HepG2 (cell line): ENCODE measurements around the gene MTHFD2. TPM values are rescaled to one million over a fixed set of nuclear protein-coding genes. Genes with fewer than 3 reads are reported as not detected.

Experiments
- ATAC-seq: fragments of 200-7000 bp; cut with Tn5 transposase; 3 replicates; pipeline ENCODE4 v1.9.1; 2020; ENCODE audit warnings: mild to moderate bottlenecking, moderate library complexity
- BruUV-seq: library from RNA; stranded (reverse); fragments of 400-500 nt; replicated peaks from 2 replicates; lab custom pipeline; 2021; lab: Mats Ljungman, UMichigan
- CTCF ChIA-PET: fragments of 300-600 bp; formaldehyde crosslinking; extraction: SDS; loops from one replicate; lab custom pipeline; 2021; ENCODE audit warnings: low total read pairs, inconsistent platforms, low intra/inter-chr PET ratio; lab: Yijun Ruan, JAX
- POLR2A ChIA-PET: fragments of 350-600 bp; sonication (Branson Sonifier 250); formaldehyde crosslinking; loops from one replicate; lab custom pipeline; 2020; ENCODE audit warnings: antibody characterized with exemption, inconsistent platforms; lab: Yijun Ruan, JAX
- DNase-seq: peaks from one replicate; pipeline ENCODE4 v3.0.0-alpha.2; 2015; ENCODE audit warnings: low spot score
- FAIRE-seq: peaks from 3 replicates; lab custom pipeline; 2011; peaks lifted over from hg19 to GRCh38; lab: Jason Lieb, UNC
- H2AFZ ChIP-seq: one replicate; pipeline ENCODE4 v1.6.1; 2011; ENCODE audit warnings: low read length, inconsistent platforms
- H3K27ac ChIP-seq: fragments of 300-600 bp; 3 replicates; pipeline ENCODE4 v1.8.0; 2011; ENCODE audit warnings: mixed run types, mild to moderate bottlenecking, mixed read lengths, low read length, inconsistent platforms; ENCODE audit not compliant: insufficient read depth; ENCODE audit errors: extremely low read length
- H3K27me3 ChIP-seq, 2 experiments: fragments of 200-600 bp in 1 of 2; 2 replicates in 1 of 2; 3 replicates in 1 of 2; pipeline versions ENCODE4 v1.6.0 to v1.8.0; 2011; ENCODE audit warnings: low read length in 2 of 2, mild to moderate bottlenecking in 2 of 2, moderate library complexity in 2 of 2, inconsistent platforms in 1 of 2; ENCODE audit not compliant: insufficient read depth in 2 of 2, control insufficient read depth in 1 of 2
- H3K36me3 ChIP-seq, 2 experiments: fragments of 200-600 bp in 1 of 2; replicated peaks in 1 of 2; 2 replicates in 1 of 2; 3 replicates in 1 of 2; pipeline versions ENCODE4 v1.5.1 to v1.8.0; 2011; ENCODE audit warnings: low read length in 2 of 2, inconsistent platforms in 1 of 2; ENCODE audit not compliant: insufficient read depth in 2 of 2, control insufficient read depth in 1 of 2
- H3K4me1 ChIP-seq: 2 replicates; pipeline ENCODE4 v1.5.1; 2012; ENCODE audit warnings: low read length, inconsistent platforms; ENCODE audit not compliant: insufficient read depth
- H3K4me2 ChIP-seq: 2 replicates; pipeline ENCODE4 v1.6.0; 2011; ENCODE audit warnings: low read depth, low read length, inconsistent platforms
- H3K4me3 ChIP-seq, 3 experiments: fragments of 200-600 bp in 1 of 3; sonication (generic), shearing (Covaris generic) in 1 of 3; replicated peaks in 1 of 3; 2 replicates each; pipeline ENCODE4 v1.5.1; 2011 to 2016; ENCODE audit warnings: low read length in 3 of 3, inconsistent platforms in 2 of 3, low read depth in 2 of 3, mild to moderate bottlenecking in 2 of 3, control low read depth in 1 of 3, mixed read lengths in 1 of 3; ENCODE audit not compliant: insufficient read depth in 1 of 3
- H3K79me2 ChIP-seq: one replicate; pipeline ENCODE4 v1.6.1; 2011; ENCODE audit warnings: low read length, inconsistent platforms; ENCODE audit not compliant: insufficient read depth
- H3K9ac ChIP-seq: 2 replicates; pipeline ENCODE4 v1.6.0; 2011; ENCODE audit warnings: mild to moderate bottlenecking, low read depth, low read length, inconsistent platforms; ENCODE audit not compliant: insufficient read depth
- H3K9me3 ChIP-seq: 2 replicates; pipeline ENCODE4 v1.5.1; 2012; ENCODE audit warnings: mild to moderate bottlenecking, low read length
- H4K20me1 ChIP-seq: 2 replicates; pipeline ENCODE4 v1.6.0; 2011; ENCODE audit warnings: inconsistent platforms, mild to moderate bottlenecking, low read length, moderate library complexity; ENCODE audit not compliant: insufficient read depth
- CHD4 ChIP-seq: fragments of 200-600 bp; sonication (generic); IDR thresholded peaks from 2 replicates; pipeline ENCODE4 v1.7.0; 2017; ENCODE audit warnings: mild to moderate bottlenecking, low read length, borderline replicate concordance
- FOXC1 ChIP-seq: sonication (generic); formaldehyde crosslinking; IDR thresholded peaks from 2 replicates; pipeline ENCODE4 v1.8.0; 2022; ENCODE audit warnings: mild to moderate bottlenecking, missing genetic modification reagents, borderline replicate concordance
- GABPB1 ChIP-seq: IDR thresholded peaks from 2 replicates; pipeline ENCODE4 v1.6.1; 2016; ENCODE audit warnings: mild to moderate bottlenecking, missing genetic modification reagents, moderate library complexity, missing compliant biosample characterization
- KDM2A ChIP-seq: sonication (generic); formaldehyde crosslinking; IDR thresholded peaks from 2 replicates; pipeline ENCODE4 v1.4.0; 2020; ENCODE audit warnings: low read depth, missing genetic modification reagents, borderline replicate concordance
- POLR2G ChIP-seq: fragments of 200-400 bp; formaldehyde crosslinking; IDR thresholded peaks from 2 replicates; pipeline ENCODE4 v1.6.1; 2018; ENCODE audit warnings: mild to moderate bottlenecking, low read depth, low read length, moderate library complexity
- SMC3 ChIP-seq: IDR thresholded peaks from 2 replicates; pipeline ENCODE4 v1.6.1; 2011; ENCODE audit warnings: low read length, improper control_type of control experiment
- ZBTB33 ChIP-seq: sonication (generic); formaldehyde crosslinking; IDR thresholded peaks from 2 replicates; pipeline ENCODE4 v1.4.0; 2020; ENCODE audit warnings: missing genetic modification reagents
- ZBTB40 ChIP-seq, 2 experiments: fragments of 450-650 bp in 1 of 2; sonication (generic) in 1 of 2; formaldehyde crosslinking in 1 of 2; IDR thresholded peaks; 2 replicates each; pipeline versions ENCODE4 v1.6.1 to v1.8.0; 2016 to 2022; ENCODE audit warnings: antibody characterized with exemption in 1 of 2, mild to moderate bottlenecking in 1 of 2, missing genetic modification reagents in 1 of 2
- ZNF232 ChIP-seq: sonication (generic); formaldehyde crosslinking; IDR thresholded peaks from 2 replicates; pipeline ENCODE4 v1.4.0; 2020; ENCODE audit warnings: missing genetic modification reagents, borderline replicate concordance
- ZNF382 ChIP-seq: sonication (generic); formaldehyde crosslinking; IDR thresholded peaks from 2 replicates; pipeline ENCODE4 v1.5.0; 2020; ENCODE audit warnings: missing genetic modification reagents, mild to moderate bottlenecking, borderline replicate concordance
- WGBS: methylation state at CpG from one replicate; pipeline ENCODE4 v1.1.6; 2017; ENCODE audit warnings: low lambda C conversion rate; 5-methylcytosine and 5-hydroxymethylcytosine counted together
- in situ Hi-C: cut with HindIII; loops from 2 replicates; pipeline ENCODE4 v1.10.0; 2017; ENCODE audit warnings: low pct_unique_long_range_greater_than_20kb; ENCODE audit not compliant: extremely low pct_ligation_motif_present
- intact Hi-C: fragments of 100-400 bp; cut with micrococcal nuclease; formaldehyde crosslinking; loops from one replicate; pipeline ENCODE4 v1.10.0; 2022; ENCODE audit not compliant: unreplicated experiment
- polyA plus RNA-seq, 8 experiments: library from polyadenylated mRNA; depleted of rRNA in 3 of 8; stranded (reverse) in 7 of 8; unstranded in 1 of 8; fragments of >200 nt; fragmentation: Illumina TruSeq in 4 of 8; extraction: Trizol in 4 of 8; gene quantifications; 2 replicates each; pipeline versions ENCODE4 v1.2.1 to v1.2.3, GENCODE V29; 2011 to 2016; ENCODE audit warnings: low read depth in 4 of 8, missing spikeins in 1 of 8, mixed read lengths in 1 of 8; ENCODE audit not compliant: insufficient read depth in 1 of 8
- total RNA-seq, 5 experiments: library from RNA; depleted of rRNA; stranded (reverse); fragments of >200 nt; fragmentation: Illumina TruSeq; extraction: Trizol; gene quantifications; 2 replicates each; pipeline ENCODE4 v1.2.3, GENCODE V29; 2016; ENCODE audit warnings: low read depth in 1 of 5

MTHFD2 gene
- total and polyA plus RNA-seq, 2 of the 13 experiments (the other 11 are each of a cell fraction or from before 2014, with no cell fraction given), result 188 to 269 TPM

- H3K79me2 ChIP-seq, result no peaks in the 10 kb centered on the region
- ATAC-seq, result peak; percentile 83
- no peak overlapping the region for H3K9ac ChIP-seq
- H3K27ac ChIP-seq, result no peak overlapping the region
- in situ Hi-C loops, result no loop called here
- H4K20me1 ChIP-seq, result no peaks in the 10 kb centered on the region
- no TSS peak for BruUV-seq
- no peak overlapping the region for H3K4me2 ChIP-seq
- peaks cover 2 to 15% of the 10 kb centered on the region in 2 experiments; a peak in 1 of 5 replicates for H3K27me3 ChIP-seq
- H3K36me3 ChIP-seq, result no peaks in the 10 kb centered on the region
- peak; percentile 88 for FAIRE-seq
- 11% methylated on average over 10 of the region's 10 CpGs for WGBS
- intact Hi-C loops, result loop anchor here (1.0 to 5.0 kb wide), 3 partner anchors 85 to 337 kb away; no protein-coding TSS in a partner anchor
- no peaks in the 10 kb centered on the region for H3K9me3 ChIP-seq
- DNase-seq, result peak; percentile 41
- H3K4me3 ChIP-seq, result no peak overlapping the region
- POLR2A ChIA-PET, result no interaction called here
- no peaks in the 10 kb centered on the region for H3K4me1 ChIP-seq
- no peak overlapping the region for H2AFZ ChIP-seq
- CTCF ChIA-PET, result interaction anchor here (0.8 to 2.2 kb wide), 8 partner anchors 11 to 338 kb away, joined by 3 to 25 read pairs (median 5); no protein-coding TSS in a partner anchor
- TF ChIP-seq KDM2A (CRISPR knock-in tag) (peak; percentile 27; the same call in 1 of the 2 replicates), POLR2G (no peak), ZBTB33 (CRISPR knock-in tag) (peak; percentile 44; the same call in 1 of the 2 replicates), ZNF232 (CRISPR knock-in tag) (no peak), ZBTB40 (IDR thresholded peaks at IDR 0.05) (no peak), ZBTB40 (CRISPR knock-in tag; IDR thresholded peaks at IDR 0.05) (no peak), CHD4 (no peak), SMC3 (peak; percentile 87), ZNF382 (CRISPR knock-in tag) (no peak), GABPB1 (CRISPR knock-in tag) (0 out of 2 replicates have a peak, but pooled peaks have one; percentile 25), FOXC1 (CRISPR knock-in tag) (no peak)
Observed at GRCh38 chr2:74250189-74250631, 51.8 kb downstream of the MTHFD2 start.
